GOT3 (cell line): ENCODE results near the gene ADGRL3.

ENCODE experiments used
- DNase-seq: peaks from one replicate; lab custom pipeline; 2025; ENCODE audit warnings: mixed read lengths; lab: John Stamatoyannopoulos, UW

The ADGRL3 gene

DNA sequence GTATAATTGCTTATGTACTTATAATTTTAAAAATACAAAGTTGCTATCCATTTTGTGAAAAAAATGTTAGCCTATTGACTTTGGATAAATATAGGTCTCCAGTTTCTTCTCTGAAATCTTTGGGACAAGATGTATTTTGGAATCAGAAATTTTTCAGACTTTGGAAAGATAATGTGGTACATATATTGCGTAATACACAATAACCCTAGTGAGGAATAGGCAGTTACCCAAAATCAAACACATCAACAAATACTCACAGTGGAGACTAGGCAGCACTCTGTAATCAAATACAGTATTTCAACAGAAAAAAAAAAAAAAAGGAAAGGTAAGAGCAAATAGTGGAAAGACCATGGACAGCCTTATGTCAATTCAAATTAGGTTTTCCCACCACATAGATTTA lies 796.8 kb downstream of the ADGRL3 start:
- no peak for DNase-seq

DNA sequence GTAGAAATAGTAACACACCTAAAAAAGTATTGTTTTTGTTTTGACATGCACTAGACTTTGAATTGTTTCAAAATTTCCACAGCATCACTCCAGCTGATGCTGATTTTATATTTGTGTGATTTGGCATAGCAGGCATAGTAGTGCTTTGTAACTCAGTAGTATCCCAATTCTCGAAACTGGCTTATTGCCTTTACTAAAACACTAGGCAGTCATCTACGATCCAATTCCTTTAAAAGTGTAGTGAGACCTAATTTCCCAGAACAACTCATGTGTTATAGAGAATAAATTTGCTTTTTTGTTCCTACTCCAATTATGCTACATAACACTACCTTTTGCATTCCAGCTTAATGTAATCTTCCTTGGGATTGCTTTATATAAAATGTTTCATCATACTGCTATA lies 797.7 kb downstream of the ADGRL3 start:
- no peak for DNase-seq

DNA sequence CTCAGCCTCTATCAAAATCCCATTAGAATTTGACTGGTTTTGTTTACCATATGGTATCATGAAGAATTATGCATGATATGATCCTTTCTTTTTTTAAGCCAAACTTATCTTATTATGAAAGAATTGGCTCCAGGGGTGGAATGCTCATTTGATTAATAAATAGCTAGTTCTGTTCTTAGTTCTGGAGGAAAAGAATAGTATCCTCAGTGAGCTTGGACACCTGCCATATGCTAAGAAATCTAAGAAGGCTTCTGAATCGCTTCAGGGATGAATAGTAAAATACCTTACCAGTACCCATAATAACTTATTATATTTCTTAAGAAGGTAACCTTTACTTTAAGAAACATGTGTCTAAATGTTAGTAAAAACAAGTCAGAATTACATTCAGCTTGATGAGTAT lies 803.6 kb downstream of the ADGRL3 start:
- no peak for DNase-seq

DNA sequence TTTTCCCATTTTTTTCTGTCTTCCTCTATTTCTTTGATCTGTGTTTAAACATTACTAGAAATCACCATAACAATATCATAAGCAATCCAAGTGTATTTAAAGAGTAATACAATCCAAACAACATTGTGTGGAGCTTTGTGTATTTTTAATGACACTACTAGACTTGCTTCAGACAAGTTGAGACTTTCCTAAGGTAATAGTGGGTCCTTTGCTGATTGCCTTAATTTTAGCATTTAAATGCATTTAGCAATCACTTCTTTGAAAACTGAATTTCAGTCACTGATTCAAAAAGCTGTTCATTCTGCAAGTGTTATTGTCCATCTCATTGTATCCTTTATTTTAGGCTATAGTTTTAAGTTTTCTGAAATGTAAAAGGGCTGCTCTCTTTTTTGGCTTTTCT lies 804.8 kb downstream of the ADGRL3 start:
- DNase-seq: no peak

DNA sequence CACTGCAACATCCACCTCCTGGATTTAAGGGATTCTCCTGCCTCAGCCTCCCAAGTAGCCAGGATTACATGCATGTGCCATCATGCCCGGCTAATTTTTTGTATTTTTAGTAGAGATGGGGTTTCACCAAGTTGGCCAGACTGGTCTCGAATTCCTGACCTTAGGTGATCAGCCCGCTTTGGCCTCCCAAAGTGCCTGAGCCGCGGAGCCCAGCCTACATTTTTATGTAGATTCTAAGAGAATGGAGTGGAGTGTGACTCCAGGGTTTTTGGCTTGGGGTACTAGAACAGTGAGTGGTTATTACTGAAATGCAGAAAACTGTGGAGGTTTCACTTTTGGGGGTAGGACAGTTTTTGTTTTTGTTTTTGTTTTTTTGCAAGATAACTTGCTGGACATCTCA lies 806.0 kb downstream of the ADGRL3 start:
- DNase-seq: no peak

DNA sequence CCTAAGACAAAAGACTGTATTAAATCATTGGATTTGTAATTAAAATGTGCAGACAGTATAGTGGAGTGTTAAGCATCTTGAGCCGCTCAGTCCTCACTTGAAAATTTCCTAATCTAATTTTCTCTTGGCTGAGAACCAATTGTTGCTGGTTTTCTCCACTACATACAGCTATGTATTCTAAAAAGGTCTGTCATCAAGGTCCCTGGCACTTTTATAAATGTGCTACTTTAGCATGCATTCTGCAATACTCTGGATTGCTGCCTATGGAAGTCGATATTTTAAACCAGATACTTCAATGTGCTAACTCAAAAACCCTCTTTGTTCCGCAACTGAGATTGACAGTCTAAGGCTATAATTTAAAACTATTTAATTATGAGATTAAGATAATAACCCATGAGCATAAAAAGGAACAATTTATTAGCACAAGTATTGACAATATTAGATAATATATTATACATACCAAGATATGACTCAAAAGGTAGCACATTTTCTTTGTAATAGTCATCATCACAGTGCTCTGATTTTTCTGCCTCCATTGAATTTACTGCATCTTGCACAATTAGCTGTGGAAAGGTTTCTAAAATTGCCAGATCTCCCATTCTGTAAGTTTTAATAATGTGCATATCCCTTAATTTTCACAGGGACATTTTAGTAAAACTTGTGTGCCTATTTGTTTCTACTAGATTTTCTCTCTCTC lies 815.1 kb downstream of the ADGRL3 start:
- DNase-seq: no peak

DNA sequence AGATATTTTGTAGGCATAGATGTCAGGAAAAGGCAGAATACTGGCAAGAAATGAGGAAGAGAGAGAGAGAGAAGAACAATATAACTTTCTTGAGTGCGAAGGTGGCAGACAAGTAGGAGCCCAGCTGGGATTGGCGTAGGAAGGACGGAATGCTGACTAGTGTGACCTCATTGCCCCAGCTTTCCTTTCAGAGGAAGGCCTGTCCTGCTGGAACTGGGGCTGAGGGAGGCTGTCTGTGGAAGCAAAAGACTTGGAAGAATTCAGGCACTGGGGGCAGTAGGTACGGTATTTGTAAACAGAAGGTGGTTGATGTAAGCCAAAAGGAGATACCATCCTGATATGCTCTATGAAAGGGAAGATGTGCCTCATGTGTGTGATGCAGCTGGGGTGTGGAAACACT lies 818.4 kb downstream of the ADGRL3 start:
- no peak for DNase-seq

DNA sequence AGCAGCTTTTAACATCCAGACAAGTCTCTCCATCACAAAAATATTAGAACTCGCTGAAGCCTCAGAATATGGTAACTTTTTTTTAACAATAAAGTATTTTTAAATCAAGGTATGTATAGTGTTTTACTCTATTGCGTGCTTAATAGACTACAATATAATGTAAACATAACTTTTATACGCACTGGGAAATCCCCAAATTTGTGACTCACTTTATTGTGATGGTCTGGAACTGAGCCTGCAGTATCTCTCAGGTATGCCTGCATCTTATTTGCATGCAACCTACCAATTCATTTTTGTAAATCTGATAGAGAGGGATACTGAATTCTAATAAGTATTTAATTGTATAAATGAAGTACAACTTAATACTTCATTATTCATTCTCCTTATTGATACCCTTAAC lies 823.5 kb downstream of the ADGRL3 start:
- DNase-seq: no peak

DNA sequence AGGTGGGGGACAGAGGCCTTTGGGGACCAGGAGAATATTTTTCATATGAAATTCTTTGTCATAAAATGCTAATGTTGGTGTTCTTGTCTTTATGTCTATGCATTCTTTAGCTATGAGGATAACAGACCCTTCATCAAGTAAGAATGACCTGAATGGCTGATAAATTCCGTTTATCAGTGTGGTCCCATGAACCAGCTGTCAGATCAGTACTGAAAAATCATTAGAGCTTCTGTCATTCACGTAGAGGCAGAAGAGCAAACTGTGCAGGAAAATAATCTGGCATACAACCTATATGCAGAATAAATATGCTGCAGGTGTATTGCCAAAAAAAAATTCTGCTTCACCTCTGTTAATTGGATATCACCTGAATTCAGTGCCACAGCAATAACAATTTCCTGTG lies 828.6 kb downstream of the ADGRL3 start:
- no peak for DNase-seq

DNA sequence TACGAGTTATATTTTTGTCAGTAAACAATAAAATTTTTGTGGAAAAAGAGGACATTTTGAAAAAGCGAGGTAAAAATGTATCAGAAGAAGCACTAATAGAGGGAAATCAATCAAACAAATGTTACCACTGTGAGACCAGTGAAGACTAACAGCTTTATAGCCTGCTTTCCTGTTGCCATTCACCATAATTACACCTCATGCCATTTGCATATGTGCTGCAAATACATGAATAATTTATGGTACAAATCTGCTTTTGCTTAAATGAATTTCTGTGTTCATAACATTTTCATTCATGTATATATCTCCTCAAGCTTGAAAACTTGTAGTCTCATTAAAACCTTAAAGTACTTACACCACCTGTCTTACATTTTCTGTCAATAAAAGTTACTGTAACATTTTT lies 830.8 kb downstream of the ADGRL3 start:
- DNase-seq: no peak

DNA sequence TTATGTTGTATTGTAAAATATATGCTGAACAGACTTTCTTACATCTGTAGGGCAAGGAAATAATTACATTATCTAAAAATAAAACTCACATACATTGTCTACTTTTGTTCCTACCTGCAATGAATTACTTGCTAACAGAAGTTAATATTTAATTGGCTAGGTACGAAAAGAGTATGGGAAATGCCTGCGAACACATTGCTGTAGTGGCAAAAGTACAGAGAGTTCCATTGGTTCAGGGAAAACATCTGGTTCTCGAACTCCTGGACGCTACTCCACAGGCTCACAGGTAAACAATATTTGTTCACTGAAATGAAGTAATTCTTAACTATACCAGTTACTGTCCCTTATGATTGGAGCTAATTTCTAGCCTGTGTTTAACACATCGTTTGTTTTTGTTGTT lies 837.4 kb downstream of the ADGRL3 start:
- no peak for DNase-seq

DNA sequence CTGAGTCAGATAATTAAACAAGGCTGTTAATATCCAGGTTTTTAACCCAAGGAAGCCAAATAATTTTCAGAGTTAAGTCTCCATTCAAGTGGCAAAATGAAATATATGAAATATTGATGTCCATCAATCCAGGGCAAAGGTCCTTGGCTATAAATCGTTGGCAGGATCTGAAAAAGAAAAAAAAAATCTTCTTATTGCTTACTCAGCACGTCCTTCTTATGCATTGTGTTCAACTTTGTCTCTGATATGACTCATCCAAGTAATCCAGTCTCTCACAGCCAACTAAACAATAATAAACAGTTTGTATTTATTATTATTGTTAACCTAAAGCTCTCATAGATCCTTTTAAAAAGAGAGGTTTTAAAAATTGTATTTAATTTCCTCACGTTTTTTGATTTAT lies 851.2 kb downstream of the ADGRL3 start:
- no peak for DNase-seq

DNA sequence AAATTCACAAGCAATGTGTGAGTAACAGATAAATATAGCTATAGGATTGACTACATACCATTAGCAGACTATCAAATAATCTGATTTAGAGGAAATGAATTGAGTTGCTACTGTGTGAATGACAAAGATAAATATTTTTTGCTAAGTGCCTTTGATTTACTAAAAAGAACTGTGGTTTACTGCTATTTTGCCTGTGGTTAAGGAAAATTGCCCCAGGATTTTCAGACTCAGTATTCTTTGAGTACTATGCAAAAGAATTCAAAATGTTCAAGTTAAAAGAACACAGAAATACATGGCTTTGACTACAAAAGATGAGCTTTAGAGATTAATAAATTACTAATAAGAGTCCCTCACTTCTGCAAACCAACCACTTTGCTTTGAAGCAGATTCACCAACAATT lies 853.8 kb downstream of the ADGRL3 start:
- DNase-seq: no peak

DNA sequence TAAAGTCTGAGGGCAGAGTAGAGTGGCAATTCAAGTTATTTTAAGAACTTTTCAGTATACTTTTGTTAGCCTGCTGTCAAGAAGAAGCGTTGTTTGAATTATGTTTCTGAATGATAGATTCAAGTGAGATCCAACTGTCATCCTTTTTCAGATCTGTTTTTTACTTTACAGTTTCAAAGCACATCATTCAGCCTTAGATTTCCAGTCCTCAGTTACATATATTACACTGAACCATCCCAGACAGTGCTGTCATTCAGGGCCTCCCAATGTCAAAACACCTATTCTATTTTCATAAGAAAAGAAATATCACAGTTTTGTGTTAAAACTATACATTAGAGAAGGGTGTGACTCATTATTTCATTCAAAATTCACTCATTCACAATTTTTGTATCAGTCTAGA lies 856.9 kb downstream of the ADGRL3 start:
- no peak for DNase-seq

DNA sequence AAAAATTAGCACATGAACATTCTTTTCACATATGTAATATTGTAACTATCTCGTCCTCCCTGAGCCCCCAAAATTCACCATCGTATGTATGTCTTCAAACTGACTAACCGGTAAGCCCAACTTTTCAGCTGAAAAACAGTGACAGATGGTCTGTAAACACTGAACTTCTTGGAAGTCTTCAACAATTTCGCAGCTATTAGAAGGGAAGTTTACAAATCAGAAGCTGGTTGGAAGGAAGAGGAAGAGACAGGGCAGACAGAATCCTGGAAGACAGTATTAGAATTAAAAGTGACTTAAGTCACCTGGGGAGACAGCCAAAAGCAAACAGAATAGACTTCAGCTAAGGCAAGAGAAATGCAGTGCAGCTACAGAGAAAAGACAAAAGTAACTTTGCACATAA lies 858.4 kb downstream of the ADGRL3 start:
- no peak for DNase-seq

DNA sequence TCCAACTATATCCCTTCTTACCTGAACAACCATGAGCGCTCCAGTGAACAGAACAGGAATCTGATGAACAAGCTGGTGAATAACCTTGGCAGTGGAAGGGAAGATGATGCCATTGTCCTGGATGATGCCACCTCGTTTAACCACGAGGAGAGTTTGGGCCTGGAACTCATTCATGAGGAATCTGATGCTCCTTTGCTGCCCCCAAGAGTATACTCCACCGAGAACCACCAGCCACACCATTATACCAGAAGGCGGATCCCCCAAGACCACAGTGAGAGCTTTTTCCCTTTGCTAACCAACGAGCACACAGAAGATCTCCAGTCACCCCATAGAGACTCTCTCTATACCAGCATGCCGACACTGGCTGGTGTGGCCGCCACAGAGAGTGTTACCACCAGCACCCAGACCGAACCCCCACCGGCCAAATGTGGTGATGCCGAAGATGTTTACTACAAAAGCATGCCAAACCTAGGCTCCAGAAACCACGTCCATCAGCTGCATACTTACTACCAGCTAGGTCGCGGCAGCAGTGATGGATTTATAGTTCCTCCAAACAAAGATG lies 870.2 kb downstream of the ADGRL3 start:
- DNase-seq: no peak

DNA sequence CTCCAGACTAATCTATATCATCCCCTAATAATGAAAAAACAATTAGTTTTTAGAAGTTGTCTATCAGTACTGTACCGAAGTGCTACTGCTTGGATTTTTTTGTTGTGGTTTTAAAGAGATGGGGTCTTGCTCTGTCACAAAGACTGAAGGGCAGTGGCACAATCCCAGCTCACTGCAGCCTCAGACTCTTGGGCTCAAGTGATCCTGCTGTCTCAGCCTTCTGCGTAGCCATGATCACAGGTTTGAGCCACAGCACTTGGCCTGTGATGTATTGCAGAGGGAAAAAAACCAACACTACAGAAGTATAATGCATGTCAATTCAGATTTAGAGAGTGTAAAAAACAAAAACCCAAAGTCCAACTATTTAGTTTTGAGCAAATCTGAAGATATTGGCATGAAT lies 875.0 kb downstream of the ADGRL3 start:
- no peak for DNase-seq

DNA sequence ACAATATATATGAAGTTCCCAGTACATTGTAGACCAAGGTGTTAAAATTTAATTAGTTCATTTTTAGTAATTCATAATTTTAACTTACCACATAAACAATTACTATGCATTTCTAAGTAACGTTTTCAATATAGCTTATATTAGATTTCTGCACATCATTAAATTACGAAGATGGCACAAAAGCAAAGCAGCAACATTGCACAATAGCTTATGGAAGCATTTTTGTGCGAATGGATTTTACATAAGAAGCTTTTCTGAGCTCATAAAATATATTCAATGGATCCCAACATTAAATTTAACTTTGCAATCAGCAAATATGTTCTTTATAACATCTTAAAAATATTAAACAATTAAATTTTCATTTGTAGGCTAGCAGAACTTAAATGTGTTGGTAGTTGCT lies 875.4 kb downstream of the ADGRL3 start:
- DNase-seq: no peak

DNA sequence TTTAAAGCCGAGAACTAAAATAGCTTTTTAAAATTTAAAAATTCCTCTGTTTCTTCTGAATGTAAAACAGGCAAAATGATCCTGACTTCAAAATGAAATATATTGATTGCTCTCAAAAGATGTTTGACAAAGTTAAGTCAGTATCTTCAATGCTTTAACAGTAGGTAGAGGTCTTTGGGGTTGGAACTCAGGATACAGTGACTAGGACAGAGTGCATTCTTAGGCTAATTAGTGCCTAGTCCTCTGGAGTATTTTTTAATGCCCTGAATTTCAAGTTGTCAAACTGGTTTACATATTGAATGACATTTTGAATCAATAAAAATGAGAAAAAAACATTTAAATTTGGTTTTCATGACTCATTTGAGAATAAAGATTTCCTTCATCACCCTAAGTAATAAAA lies 877.3 kb downstream of the ADGRL3 start:
- no peak for DNase-seq

DNA sequence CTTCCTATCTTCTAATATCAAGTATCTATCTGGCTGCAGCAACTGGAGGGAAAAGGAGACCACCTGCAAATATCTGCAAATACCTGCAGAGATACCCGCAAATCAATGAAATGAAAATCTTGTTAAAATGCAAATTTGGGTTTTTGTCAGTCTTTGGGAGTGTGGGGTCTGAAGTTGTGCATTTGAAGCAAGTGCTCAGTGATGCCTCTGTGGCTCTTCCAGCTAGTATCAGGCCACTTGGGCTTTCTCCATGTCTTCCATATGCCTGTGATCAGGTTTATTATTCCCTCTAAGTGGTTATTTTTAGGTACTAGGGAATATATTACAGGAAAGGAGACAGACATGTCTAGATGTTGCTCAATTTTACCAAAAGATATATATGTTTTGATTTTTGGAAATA lies 880.3 kb downstream of the ADGRL3 start:
- DNase-seq: no peak

DNA sequence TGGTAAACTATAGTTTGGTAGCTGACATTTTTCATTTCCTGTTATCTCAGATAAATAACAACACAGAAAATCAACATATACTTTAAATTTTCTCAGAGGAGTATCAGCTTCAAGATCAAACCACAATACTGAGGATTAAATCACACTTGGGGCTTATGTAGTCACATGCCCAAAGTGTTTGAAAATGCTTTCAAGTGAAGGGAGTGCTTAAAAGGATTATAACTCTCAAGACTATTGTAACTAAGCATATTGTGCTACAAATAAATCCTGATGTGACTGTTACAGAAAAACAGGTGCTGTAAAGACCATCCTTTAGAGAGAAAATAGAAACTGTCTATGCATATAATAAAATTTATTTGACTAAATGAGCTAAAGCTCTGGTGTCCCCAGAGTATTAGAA lies 887.6 kb downstream of the ADGRL3 start:
- DNase-seq: no peak

DNA sequence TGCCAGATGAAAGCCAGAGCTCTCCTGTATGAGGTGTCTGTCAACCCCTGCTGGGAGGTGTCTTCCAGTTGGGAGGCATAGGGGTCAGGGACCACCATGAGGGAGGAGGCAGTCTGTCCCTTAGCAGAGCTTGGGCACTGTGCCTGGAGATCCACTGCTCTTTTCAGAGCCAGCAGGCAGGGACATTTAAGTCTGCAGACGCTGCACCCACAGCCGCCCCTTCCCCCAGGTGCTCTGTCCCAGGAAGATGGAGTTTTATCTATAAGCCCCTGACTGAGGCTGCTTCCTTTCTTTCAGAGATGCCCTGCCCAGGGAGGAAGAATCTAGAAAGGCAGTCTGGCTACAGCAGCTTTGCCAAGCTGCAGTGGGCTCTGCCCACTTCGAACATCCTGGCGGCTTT lies 893.6 kb downstream of the ADGRL3 start:
- no peak for DNase-seq

DNA sequence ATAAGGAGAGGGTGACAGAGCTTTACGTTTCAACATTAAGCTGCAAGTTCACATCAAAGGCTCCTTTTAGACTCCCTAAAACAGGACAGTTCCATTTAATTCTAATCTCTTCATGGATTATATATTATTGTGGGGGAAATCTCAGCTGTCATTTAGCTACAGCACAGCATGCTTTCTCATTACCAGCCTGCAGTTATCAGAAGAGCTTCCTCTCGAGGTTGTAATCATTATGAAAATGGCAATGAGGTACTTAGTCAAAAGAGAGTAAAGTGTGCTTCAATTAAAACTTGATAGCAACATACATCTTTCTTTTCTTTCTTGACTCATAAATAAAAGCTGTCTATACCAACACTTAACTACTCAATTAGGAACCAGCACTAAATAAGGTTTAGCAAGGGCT lies 896.8 kb downstream of the ADGRL3 start:
- DNase-seq: no peak

DNA sequence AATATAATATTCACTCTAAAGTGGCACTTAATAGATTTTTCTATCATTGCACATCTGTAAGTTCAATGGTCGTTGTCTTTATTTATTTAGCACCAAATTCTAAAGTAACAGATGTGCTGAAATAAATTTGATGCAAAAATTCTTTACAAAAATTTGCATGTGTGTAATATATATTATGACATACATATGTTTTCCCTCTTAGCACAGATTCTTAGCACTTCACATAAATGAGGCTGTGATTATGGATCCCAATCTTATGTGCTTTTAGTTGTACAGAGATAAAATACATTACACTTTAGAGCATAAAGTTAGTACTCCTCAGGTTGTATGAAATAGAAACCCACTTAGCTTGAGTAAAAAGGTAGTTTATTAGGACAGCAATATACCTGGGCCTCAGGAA lies 915.1 kb downstream of the ADGRL3 start:
- no peak for DNase-seq
